AG09319 (cell line): ENCODE data around the gene BAIAP2.

Experiments used
- DNase-seq: peaks from one replicate; pipeline ENCODE4 v3.0.0-alpha.2; 2010; ENCODE audit warnings: low read depth; ENCODE audit errors: extremely low read depth
- TF ChIP-seq, protein P1 (sequence below): IDR thresholded peaks from 2 replicates; pipeline ENCODE4 v1.5.1; 2011; ENCODE audit warnings: low read depth, mild to moderate bottlenecking, inconsistent platforms, low read length, moderate library complexity

The BAIAP2 gene

DNA sequence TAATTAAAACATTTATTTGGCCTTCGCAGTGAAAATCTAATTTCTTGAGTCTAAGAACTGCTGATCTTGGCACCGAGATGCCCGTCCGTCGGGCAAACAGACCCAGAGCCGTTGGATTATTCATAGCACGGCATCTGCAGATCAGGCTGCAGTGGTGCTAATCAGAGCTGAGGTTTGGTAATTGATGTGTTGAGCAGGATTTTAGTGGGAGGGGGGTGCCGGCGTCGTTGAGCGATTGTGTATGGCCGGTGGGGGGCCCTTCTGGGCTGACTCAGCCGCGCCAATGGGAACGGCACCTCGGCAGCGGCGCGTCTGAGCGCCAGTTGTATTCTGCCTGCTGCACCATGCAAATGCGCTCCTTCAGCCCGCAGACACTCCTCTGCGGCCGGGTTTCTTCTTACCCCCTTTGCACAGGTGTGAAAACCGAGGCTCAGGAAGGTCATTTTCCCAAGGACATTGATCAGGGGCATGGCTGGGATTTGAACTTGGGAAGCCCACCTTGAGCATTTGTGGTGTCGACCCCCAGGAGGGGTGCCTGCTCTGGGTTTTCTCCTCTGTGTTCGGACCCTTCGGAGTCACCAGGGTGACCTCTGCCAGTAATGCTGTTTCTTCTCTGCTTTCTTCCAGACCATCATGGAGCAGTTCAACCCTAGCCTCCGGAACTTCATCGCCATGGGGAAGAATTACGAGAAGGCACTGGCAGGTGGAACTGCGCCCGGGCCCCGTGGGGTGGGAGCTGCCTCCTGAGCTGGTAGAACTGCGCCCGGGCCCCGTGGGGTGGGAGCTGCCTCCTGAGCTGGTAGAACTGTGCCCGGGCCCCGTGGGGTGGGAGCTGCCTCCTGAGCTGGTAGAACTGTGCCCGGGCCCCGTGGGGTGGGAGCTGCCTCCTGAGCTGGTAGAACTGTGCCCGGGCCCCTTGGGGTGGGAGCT, 18.4 kb downstream of the BAIAP2 start:
- TF ChIP-seq, protein P1, sequence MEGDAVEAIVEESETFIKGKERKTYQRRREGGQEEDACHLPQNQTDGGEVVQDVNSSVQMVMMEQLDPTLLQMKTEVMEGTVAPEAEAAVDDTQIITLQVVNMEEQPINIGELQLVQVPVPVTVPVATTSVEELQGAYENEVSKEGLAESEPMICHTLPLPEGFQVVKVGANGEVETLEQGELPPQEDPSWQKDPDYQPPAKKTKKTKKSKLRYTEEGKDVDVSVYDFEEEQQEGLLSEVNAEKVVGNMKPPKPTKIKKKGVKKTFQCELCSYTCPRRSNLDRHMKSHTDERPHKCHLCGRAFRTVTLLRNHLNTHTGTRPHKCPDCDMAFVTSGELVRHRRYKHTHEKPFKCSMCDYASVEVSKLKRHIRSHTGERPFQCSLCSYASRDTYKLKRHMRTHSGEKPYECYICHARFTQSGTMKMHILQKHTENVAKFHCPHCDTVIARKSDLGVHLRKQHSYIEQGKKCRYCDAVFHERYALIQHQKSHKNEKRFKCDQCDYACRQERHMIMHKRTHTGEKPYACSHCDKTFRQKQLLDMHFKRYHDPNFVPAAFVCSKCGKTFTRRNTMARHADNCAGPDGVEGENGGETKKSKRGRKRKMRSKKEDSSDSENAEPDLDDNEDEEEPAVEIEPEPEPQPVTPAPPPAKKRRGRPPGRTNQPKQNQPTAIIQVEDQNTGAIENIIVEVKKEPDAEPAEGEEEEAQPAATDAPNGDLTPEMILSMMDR, result no peak
- DNase-seq, result no peak

DNA sequence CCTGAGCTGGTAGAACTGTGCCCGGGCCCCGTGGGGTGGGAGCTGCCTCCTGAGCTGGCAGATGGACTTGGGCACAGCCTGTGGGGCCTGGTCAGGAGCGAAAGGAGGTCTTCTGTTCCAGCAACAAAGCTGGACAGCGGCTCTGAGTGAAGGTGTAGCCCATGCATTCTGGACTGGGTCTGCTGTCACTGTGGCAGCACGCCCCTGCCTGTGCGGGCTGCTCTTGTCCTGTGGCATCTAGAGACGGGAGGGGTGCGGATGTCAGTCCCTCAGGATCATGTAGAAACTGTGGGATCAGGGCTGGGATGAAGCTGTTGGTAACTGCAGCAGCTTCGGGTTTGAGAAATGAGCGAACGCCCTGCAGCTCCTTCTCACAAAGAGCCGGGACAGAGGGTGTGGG, 19.4 kb downstream of the BAIAP2 start:
- TF ChIP-seq, protein P1, result no peak
- DNase-seq, result no peak

DNA sequence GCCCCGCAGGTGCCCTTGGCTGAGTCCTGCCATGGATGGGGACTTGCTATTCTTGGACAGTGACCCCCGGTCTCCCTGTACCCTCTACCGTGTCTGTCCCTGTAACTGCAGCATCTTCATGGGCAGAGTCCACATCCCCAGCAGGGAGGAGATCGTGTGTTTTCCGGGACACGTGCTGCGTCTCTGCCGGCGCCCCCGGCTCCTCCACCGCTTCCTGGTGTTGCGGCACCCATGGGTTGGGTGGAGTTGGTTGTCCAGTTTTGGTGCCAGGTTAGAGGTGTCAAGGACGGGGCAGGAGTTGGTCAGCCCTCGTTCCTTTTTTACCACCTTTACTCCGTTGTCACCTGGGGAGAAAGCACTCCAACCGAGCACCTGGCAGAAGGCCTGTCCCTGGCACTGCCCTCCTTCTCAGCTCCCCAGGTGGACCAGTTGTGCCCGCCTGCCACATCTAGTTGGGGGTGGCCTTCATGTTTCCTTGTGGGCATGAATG, 20.0 kb downstream of the BAIAP2 start:
- DNase-seq, result no peak
- TF ChIP-seq, protein P1, result no peak

DNA sequence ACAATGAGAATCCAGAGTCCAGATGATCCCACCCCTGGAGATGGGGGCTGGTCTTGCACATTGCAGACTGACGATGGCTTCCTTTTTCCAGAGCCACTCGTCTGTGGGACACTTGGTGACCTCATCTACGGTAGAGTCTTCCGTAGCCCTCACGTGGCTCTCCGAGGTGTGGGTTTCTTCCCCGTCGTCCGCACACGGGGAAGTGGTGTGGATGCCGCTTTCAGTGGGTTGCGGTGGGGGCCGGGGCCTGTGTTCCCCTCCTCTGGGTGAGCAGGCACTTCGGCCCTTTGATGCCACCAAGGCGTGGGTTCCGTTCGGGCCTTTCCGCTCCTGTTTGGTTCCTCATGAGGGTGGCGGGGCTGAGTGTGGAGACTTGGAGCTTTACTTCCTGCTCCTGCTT, 21.4 kb downstream of the BAIAP2 start:
- TF ChIP-seq, protein P1, result no peak
- DNase-seq, result no peak

DNA sequence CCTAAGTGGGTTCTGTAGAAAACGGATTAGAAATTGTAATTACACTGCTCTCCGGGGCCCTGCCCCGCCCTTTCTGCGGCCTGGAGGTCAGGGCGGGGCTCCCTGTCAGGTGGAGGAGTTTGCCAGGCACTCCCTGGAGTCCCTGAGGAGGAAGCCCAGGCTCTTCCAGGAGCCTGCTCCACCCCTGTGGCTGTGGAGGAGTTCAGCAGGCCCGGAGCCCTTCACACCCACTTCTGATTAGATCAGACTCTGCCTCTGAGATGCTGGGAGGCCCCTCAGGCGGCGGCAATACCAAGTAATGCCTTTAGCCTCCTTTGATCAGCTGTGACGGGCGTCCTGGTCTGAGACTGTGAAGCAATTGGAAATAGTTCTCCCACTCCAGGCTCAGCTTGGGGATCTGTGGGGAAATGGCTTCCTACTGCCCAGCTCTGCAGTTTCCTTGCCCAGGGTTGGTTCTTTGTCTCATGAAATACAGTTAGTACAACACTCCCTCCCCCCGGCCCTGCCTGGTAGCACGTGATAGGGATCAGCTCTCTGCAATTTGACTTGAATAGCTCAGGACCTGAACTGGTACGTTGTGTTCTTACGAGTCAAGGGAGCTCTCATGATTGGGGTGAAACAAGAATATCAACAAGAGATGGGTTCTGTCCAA, 22.3 kb downstream of the BAIAP2 start:
- TF ChIP-seq, protein P1, result no peak
- DNase-seq, result no peak

DNA sequence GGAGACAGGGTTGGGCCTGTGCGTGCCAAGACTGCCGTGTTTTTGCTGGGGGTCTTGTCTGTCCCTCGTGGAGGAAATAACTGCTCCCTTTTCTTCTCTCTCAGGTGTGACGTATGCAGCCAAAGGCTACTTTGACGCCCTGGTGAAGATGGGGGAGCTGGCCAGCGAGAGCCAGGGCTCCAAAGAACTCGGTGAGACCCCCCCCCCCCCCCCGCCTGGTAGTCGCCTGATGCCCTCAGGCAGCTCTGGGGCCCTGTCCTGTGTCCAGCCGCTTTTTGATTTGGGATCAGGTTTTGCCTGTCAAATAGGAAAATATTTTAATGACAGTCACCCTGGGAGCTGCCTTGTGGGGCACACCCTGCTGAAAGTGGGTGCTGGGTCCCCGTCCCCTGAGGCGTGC, 22.8 kb downstream of the BAIAP2 start:
- TF ChIP-seq, protein P1, result no peak
- DNase-seq, result no peak
